VCaP (cell line): ENCODE results near the gene EFNA2.
"Not testable (repeated sequence)": the region's sequence is repeated elsewhere in the genome, so short reads cannot be mapped to it uniquely, and the experiment has no call there.

Source experiments
- H3K27ac ChIP-seq: fragments of 450-650 bp; 2 replicates; pipeline ENCODE4 v1.5.1; 2017
- TF ChIP-seq, protein P1 (sequence below): fragments of 450-650 bp; conservative IDR thresholded peaks from 2 replicates; pipeline ENCODE4 v1.5.1; 2017; ENCODE audit warnings: mild to moderate bottlenecking, moderate library complexity

The EFNA2 gene

DNA sequence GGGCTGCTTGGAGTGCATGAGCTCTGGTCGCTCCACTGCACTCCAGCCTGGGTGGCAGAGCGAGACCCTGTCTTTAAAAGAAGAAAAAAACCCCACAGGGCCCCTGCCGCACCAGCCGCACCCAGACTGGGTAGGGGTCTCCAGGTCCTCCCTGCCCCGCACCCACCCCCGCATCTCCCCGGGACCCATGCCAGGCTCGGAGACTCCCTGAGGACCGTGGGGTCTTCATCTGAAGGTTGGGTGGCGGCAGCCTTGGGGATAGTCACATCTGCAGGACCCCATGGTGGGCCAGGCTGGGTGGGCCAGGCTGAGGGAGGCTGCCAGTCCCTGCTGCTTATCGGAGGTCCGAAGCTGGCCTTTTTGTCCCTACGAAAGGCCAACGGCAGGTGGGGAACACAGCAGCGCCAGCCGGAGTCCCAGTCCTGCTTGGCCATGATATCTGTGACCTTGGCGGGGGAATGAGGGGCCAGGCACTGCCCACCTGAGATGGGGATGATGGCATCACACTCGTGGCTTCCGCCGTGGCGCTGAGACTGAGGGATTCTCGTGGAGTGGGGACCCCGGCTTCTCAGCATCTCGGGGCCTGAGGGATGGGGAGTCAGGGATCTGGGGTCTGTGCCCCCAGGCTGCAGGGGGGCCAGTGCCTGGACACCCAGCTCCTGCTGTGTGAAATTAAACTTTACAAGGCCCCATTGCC is 11.1 kb downstream of the EFNA2 start:
- TF ChIP-seq, protein P1, sequence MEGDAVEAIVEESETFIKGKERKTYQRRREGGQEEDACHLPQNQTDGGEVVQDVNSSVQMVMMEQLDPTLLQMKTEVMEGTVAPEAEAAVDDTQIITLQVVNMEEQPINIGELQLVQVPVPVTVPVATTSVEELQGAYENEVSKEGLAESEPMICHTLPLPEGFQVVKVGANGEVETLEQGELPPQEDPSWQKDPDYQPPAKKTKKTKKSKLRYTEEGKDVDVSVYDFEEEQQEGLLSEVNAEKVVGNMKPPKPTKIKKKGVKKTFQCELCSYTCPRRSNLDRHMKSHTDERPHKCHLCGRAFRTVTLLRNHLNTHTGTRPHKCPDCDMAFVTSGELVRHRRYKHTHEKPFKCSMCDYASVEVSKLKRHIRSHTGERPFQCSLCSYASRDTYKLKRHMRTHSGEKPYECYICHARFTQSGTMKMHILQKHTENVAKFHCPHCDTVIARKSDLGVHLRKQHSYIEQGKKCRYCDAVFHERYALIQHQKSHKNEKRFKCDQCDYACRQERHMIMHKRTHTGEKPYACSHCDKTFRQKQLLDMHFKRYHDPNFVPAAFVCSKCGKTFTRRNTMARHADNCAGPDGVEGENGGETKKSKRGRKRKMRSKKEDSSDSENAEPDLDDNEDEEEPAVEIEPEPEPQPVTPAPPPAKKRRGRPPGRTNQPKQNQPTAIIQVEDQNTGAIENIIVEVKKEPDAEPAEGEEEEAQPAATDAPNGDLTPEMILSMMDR: no peak
- no peak overlapping the region for H3K27ac ChIP-seq

DNA sequence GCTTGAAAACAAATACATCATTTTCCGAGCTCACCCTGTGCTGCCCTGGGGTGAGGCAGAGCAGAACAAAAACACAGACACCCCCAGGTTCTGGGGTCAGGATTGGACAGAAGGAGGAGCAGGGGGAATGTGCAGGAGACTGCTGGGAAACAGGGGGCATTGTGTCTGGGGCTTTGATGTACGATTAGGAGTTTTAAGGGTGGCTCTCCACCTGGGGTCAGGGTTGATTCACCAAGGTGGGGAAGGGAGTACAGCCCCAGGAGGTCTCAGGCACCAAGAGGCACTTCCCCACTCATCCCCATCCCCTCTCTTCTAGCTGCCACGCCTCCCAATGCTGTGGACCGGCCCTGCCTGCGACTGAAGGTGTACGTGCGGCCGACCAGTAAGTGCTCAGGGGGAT is 12.6 kb downstream of the EFNA2 start:
- H3K27ac ChIP-seq: no peak overlapping the region
- TF ChIP-seq, protein P1: no peak

DNA sequence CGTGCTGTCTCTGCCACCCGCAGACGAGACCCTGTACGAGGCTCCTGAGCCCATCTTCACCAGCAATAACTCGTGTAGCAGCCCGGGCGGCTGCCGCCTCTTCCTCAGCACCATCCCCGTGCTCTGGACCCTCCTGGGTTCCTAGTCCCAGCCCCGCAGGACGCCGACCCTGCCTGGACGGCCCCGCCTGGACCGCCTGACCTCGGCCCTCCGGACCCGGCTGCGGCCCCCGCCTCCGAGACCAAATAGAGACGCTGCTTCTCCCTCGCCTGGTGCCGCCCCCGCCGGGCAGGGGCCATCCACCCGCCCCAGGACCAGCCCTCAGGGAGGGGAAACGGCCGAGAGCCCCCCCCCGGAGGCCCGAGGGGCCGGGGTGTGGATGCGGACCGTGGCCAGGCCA is 14.1 kb downstream of the EFNA2 start:
- no peak overlapping the region for H3K27ac ChIP-seq
- TF ChIP-seq, protein P1: no peak

DNA sequence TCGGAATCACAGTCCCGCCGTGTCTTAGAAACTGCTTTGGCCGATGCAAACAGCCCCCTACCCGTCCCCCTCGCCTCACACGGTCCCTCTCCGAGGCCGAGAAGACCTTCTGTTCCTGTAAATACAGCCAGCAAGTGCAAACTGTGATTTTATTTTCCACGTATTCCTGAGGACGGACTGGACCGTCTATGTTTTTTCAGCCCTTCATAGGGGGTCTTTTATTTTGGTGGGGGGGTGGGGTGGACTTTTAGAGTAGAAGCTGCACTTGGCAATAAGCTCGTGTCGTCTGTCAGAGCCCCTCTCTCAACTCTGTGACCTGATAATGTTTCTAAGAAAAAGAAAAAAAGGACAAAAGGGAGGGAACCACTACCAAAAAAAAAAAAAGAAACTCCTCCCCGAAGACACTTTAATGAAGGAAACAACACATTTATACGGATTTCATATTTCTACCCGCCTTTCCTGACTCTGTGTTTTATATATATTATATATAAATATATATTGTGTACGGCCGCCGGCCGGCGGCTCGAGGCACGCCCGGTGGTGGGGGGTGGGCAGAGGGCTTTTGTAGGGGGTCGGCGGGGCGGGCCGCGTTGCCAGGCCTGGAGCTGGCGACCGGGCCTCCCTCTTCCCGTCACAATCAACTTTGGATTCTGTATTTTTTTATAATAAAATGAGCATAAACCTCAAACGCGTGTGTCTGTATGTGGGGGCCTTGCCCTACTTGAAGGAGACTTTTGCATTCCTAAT is 15.2 kb downstream of the EFNA2 start:
- no peak overlapping the region for H3K27ac ChIP-seq
- TF ChIP-seq, protein P1: no peak

DNA sequence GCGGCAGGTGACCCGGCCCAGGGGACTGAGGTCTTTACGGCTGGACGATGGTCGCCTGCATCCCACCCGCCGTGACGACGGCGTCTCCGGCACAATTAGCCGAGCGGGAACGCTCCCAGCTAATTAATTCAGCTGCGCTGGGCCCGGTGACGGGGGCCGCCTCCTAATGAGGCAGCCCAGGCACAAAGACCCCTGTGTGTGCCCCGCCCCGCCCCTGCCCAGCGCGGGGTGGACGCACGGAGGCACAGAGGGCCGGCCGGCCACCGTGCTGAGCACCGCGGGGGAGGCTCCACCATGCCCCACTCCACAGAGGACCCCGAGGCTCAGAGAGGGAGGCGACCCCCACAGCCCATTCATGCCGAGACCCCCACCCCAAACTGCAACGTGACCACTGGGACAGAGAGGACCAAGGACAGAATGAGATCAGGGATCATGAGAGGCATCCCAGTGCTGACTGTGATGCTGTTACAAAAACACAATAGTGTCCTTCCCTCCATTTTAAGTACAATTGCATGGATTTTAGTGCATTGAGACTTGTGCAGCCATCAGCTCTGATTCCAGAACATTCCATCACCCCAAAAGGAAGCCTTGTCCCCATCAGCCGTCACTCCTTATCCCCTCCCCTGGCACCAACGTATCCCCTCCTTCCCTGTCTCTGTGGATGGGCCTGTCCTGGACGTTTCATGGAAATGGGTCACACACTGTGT is 17.0 kb downstream of the EFNA2 start:
- TF ChIP-seq, protein P1: no peak
- H3K27ac ChIP-seq: no peak overlapping the region

DNA sequence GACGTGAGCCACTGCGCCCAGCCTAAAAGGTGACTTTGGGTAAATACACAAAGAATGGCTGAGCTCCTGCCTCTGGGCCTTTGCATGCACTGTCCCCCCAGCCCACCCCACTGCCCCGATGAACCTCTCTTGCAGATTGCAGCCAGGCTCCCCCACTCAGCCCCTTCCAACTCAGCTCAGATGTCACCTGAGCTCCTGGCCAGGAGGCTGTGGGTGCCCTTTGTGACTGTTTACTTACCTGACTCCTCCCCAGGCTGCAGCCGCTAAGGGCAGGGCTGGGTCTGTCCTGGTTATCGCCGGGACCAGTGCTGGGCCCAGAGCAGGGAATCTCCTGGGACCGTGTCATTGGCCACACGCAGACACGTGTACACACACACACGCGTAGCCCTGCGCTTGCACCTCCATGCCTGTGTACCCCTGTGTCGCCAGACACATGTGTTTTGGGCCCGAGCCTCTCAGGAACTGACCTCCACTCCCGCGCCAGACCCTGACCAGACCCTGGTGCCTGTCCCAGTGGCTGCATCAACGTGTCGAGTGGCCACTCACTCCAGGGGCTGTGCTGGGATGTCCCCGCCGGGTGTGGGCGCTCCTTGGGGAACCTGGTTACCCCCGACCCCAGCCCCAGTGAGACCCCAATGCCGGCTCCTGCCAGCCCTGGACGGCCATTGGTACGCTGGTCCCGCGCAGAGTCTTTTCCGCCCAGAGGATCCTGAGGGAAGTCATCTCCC is 18.7 kb downstream of the EFNA2 start:
- H3K27ac ChIP-seq: no peak overlapping the region
- TF ChIP-seq, protein P1: no peak

DNA sequence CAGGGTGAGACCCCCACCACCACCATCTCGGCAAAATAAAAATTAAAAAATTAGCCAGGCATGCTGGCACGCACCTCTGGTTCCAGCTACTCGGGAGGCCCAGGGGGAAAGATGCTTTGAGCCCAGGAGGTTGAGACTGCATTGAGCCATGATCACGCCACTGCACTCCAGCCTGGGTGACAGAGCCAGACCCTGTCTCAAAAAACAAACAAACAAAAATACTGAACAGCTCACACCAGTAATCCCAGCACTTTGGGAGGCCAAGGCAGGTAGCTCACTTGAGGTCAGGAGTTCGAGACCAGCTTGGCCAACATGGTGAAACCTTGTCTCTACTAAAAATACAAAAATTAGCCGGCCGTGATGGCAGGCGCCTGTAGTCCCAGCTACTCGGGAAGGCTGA is 19.7 kb downstream of the EFNA2 start:
- not testable (repeated sequence) for H3K27ac ChIP-seq
